OCI-LY7 (cell line): ENCODE data around the gene ORC2. TPM values are rescaled to one million over a fixed set of nuclear protein-coding genes. Genes with fewer than 3 reads are reported as not detected.

Experiments used
- BruUV-seq: library from RNA; stranded (reverse); fragments of 400-500 nt; replicated peaks from 2 replicates; lab custom pipeline; 2021; lab: Mats Ljungman, UMichigan
- CTCF ChIA-PET: fragments of 300-600 bp; sonication (Branson Sonifier 250); formaldehyde crosslinking; loops from one replicate; lab custom pipeline; 2022; ENCODE audit warnings: antibody characterized with exemption; ENCODE audit not compliant: unreplicated experiment; lab: Charles Lee
- POLR2A ChIA-PET: fragments of 300-600 bp; sonication (Branson Sonifier 250); formaldehyde crosslinking; loops from one replicate; lab custom pipeline; 2022; ENCODE audit warnings: antibody characterized with exemption; lab: Charles Lee
- DNase-seq: peaks from one replicate; pipeline ENCODE4 v3.0.0-alpha.2; 2015; ENCODE audit warnings: low spot score
- H2AFZ ChIP-seq: fragments of 200-600 bp; sonication (generic), shearing (Covaris generic); 2 replicates; pipeline ENCODE4 v1.6.1; 2014; ENCODE audit warnings: mild to moderate bottlenecking, antibody characterized with exemption, low read length, moderate library complexity
- H3K27ac ChIP-seq: fragments of 200-600 bp; sonication (generic); 2 replicates; pipeline ENCODE4 v1.5.1; 2014; ENCODE audit warnings: mixed run types, low read depth, mild to moderate bottlenecking, moderate library complexity, low read length, inconsistent platforms; ENCODE audit not compliant: poor library complexity, severe bottlenecking
- H3K36me3 ChIP-seq: fragments of 200-600 bp; sonication (generic); 2 replicates; pipeline ENCODE4 v1.6.1; 2014; ENCODE audit warnings: mild to moderate bottlenecking, antibody characterized with exemption, low read length, moderate library complexity, mixed read lengths; ENCODE audit not compliant: insufficient read depth
- H3K4me1 ChIP-seq: fragments of 200-600 bp; sonication (generic); 2 replicates; pipeline ENCODE4 v1.5.1; 2014; ENCODE audit warnings: mild to moderate bottlenecking, low read length; ENCODE audit not compliant: insufficient read depth, poor library complexity, severe bottlenecking
- H3K4me2 ChIP-seq: fragments of 200-600 bp; sonication (generic); 2 replicates; pipeline ENCODE4 v1.6.1; 2014; ENCODE audit warnings: mild to moderate bottlenecking, low read length
- H3K4me3 ChIP-seq: fragments of 200-600 bp; sonication (generic); 2 replicates; pipeline ENCODE4 v1.5.1; 2014; ENCODE audit warnings: mild to moderate bottlenecking, low read depth, low read length; ENCODE audit not compliant: poor library complexity, severe bottlenecking
- H3K79me2 ChIP-seq: fragments of 200-600 bp; sonication (generic); 2 replicates; pipeline ENCODE4 v1.6.1; 2016; ENCODE audit warnings: low read depth, mild to moderate bottlenecking, low read length, moderate library complexity, mixed read lengths; ENCODE audit not compliant: insufficient read depth
- H3K9me2 ChIP-seq: fragments of 200-600 bp; sonication (generic); 2 replicates; pipeline ENCODE4 v1.6.1; 2016; ENCODE audit warnings: mild to moderate bottlenecking, low read length, mixed read lengths; ENCODE audit not compliant: insufficient read depth
- H3K9me3 ChIP-seq: fragments of 200-600 bp; sonication (generic); 2 replicates; pipeline ENCODE4 v1.6.1; 2014; ENCODE audit warnings: mild to moderate bottlenecking, mixed run types, low read length, mixed read lengths
- H4K20me1 ChIP-seq: fragments of 200-600 bp; sonication (generic); 2 replicates; pipeline ENCODE4 v1.6.1; 2014; ENCODE audit warnings: mild to moderate bottlenecking, antibody characterized with exemption, low read length, moderate library complexity, mixed read lengths; ENCODE audit not compliant: insufficient read depth
- CTCF ChIP-seq: fragments of 200-600 bp; sonication (generic); conservative IDR thresholded peaks from 2 replicates; pipeline ENCODE4 v1.5.1; 2014; ENCODE audit warnings: mild to moderate bottlenecking, antibody characterized with exemption, low read length, moderate library complexity, mixed read lengths
- EZH2phosphoT487 ChIP-seq: fragments of 200-600 bp; sonication (generic); IDR thresholded peaks from 2 replicates; pipeline ENCODE4 v1.6.1; 2018; ENCODE audit warnings: low read depth, borderline replicate concordance, mild to moderate bottlenecking, mixed run types, antibody characterized with exemption, low read length, moderate library complexity, mixed read lengths
- intact Hi-C: fragments of 100-400 bp; cut with micrococcal nuclease; formaldehyde crosslinking; loops from one replicate; pipeline ENCODE4 v1.10.0; 2022; ENCODE audit not compliant: unreplicated experiment
- total RNA-seq, 2 experiments: library from RNA; depleted of rRNA in 1 of 2; stranded (reverse); fragments of >200 nt in 1 of 2; shearing (Covaris generic) in 1 of 2; gene quantifications; 2 replicates each; pipeline ENCODE4 v1.2.3, GENCODE V29; 2014 to 2022

ORC2 gene
- total RNA-seq, 2 experiments from 2014 or later: 14.9 to 46.1 TPM

GRCh38 chr2:200944467-200945394 is 18.7 kb downstream of the ORC2 start:
- Histone ChIP-seq H4K20me1 (no peaks in the 10 kb centered on the region), H3K79me2 (no peaks in the 10 kb centered on the region), H3K9me2 (no peaks in the 10 kb centered on the region), H3K36me3 (peaks cover 90% of the 10 kb centered on the region), H2AFZ (no peak overlapping the region), H3K27ac (no peak overlapping the region), H3K4me2 (no peak overlapping the region), H3K9me3 (no peaks in the 10 kb centered on the region), H3K4me1 (no peaks in the 10 kb centered on the region), H3K4me3 (no peak overlapping the region)
- ChIA-PET CTCF (interaction anchor here (0.9 kb wide), 1 partner anchor 288 kb away, joined by 3 read pairs; no protein-coding TSS in a partner anchor), POLR2A (interaction anchor here (0.6 to 1.3 kb wide), 5 partner anchors 10 to 1756 kb away, joined by 3 to 5 read pairs (median 3); no protein-coding TSS in a partner anchor)
- BruUV-seq: no TSS peak
- TF ChIP-seq EZH2phosphoT487 (no peak), CTCF (no peak)
- intact Hi-C loops: no loop called here
- DNase-seq: no peak

- no TSS peak for BruUV-seq
- intact Hi-C loops: no loop called here
- POLR2A ChIA-PET: interaction anchor here (0.6 kb wide), 1 partner anchor 1812 kb away, joined by 4 read pairs; no protein-coding TSS in a partner anchor
- no peaks in the 10 kb centered on the region for H3K9me3 ChIP-seq
- no peak overlapping the region for H2AFZ ChIP-seq
- no peak overlapping the region for H3K4me3 ChIP-seq
- H3K36me3 ChIP-seq: peaks cover 91% of the 10 kb centered on the region
- H3K9me2 ChIP-seq: no peaks in the 10 kb centered on the region
- H4K20me1 ChIP-seq: no peaks in the 10 kb centered on the region
- no peaks in the 10 kb centered on the region for H3K79me2 ChIP-seq
- H3K4me2 ChIP-seq: no peak overlapping the region
- H3K4me1 ChIP-seq: no peaks in the 10 kb centered on the region
- H3K27ac ChIP-seq: no peak overlapping the region
- no peak for DNase-seq
- CTCF ChIA-PET: no interaction called here
- no peak for TF ChIP-seq EZH2phosphoT487
Measured at GRCh38 chr2:200943527-200944105, 19.8 kb downstream of the ORC2 start.

GRCh38 chr2:200939832-200940231 is 23.6 kb downstream of the ORC2 start:
- intact Hi-C loops: no loop called here
- no peak overlapping the region for H3K4me3 ChIP-seq
- H3K79me2 ChIP-seq: no peaks in the 10 kb centered on the region
- no peaks in the 10 kb centered on the region for H3K4me1 ChIP-seq
- H3K9me3 ChIP-seq: no peaks in the 10 kb centered on the region
- no TSS peak for BruUV-seq
- no peak overlapping the region for H2AFZ ChIP-seq
- H3K27ac ChIP-seq: no peak overlapping the region
- TF ChIP-seq CTCF: no peak
- no peak for TF ChIP-seq EZH2phosphoT487
- H3K4me2 ChIP-seq: no peak overlapping the region
- no peak for DNase-seq
- POLR2A ChIA-PET: interaction anchor here (0.5 to 1.3 kb wide), 3 partner anchors 15 to 286 kb away, joined by 3 read pairs; partner anchors contain the start of gene ORC2
- H4K20me1 ChIP-seq: no peaks in the 10 kb centered on the region
- CTCF ChIA-PET: no interaction called here
- H3K36me3 ChIP-seq: peaks cover 91% of the 10 kb centered on the region
- H3K9me2 ChIP-seq: no peaks in the 10 kb centered on the region
